ENCODE data around the gene KATNAL1. TPM values are rescaled to one million over a fixed set of nuclear protein-coding genes. Genes with fewer than 3 reads are reported as not detected.
A peak's percentile ranks its signal among the peaks of the same experiment; 100 is the strongest.
"Not testable (repeated sequence)": the region's sequence is repeated elsewhere in the genome, so short reads cannot be mapped to it uniquely, and the experiment has no call there.

Gene KATNAL1
- total and polyA plus RNA-seq, 4 donors: 6.3 to 43.8 (median 22.0) TPM

DNA sequence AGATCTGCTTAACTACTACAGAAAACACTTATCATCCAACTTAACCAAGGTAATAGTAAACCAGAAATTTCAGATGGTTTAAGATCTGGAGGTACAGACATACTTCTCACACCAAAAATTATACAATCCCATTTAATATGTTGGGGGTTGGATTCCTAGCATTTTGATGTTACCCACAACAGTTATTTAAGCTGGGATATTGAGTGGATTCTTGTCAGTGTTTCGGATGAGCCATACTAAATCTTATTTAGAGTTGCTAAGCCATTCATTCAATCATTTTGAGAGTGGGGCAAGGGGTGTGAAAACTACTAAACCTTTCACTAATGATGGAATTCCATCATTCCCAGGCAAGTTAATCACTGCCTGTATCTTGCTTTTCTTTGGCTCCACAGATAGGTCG is 40.6 kb downstream of the KATNAL1 start:
- no peak for ATAC-seq (ENCODE audit: low FRiP score)
- DNase-seq: no peak
- Histone ChIP-seq H3K4me1 (ENCODE audit: control insufficient read depth in 1 of 2, insufficient read depth in 2 of 2, low read length in 2 of 2) (no peaks in the 10 kb centered on the region), H3K27me3 (ENCODE audit: control insufficient read depth in 1 of 2, insufficient read depth in 2 of 2, low read length in 1 of 2) (no peaks in the 10 kb centered on the region), H3K9me3 (ENCODE audit: control insufficient read depth, low read length) (no peaks in the 10 kb centered on the region), H3K27ac (ENCODE audit: low read depth in 1 of 2, low read length in 2 of 2) (no peak overlapping the region), H3K36me3 (ENCODE audit: control insufficient read depth in 1 of 2, insufficient read depth in 2 of 2, low read length in 1 of 2) (peaks cover 0 to 2% of the 10 kb centered on the region in 2 donors), H3K4me3 (ENCODE audit: low read length in 2 of 2) (no peak overlapping the region)
- intact Hi-C loops (cut with DNase I): no loop called here
- WGBS, 2 donors: 74 to 76% methylated on average over 2 of the region's 2 CpGs

GRCh38 chr13:30259149-30259733 is 48.1 kb downstream of the KATNAL1 start:
- H3K9me3 ChIP-seq (ENCODE audit: control insufficient read depth, low read length); H3K4me1 ChIP-seq (ENCODE audit: control insufficient read depth in 1 of 2, insufficient read depth in 2 of 2, low read length in 2 of 2); H3K27ac ChIP-seq (ENCODE audit: low read depth in 1 of 2, low read length in 2 of 2); H3K27me3 ChIP-seq (ENCODE audit: control insufficient read depth in 1 of 2, insufficient read depth in 2 of 2, low read length in 1 of 2); DNase-seq; H3K4me3 ChIP-seq (ENCODE audit: low read length in 2 of 2); intact Hi-C loops (cut with DNase I); ATAC-seq (ENCODE audit: low FRiP score); H3K36me3 ChIP-seq (ENCODE audit: control insufficient read depth in 1 of 2, insufficient read depth in 2 of 2, low read length in 1 of 2): not testable (repeated sequence)
- WGBS, 2 donors: 98% methylated on average over 22 of the region's 22 CpGs

DNA sequence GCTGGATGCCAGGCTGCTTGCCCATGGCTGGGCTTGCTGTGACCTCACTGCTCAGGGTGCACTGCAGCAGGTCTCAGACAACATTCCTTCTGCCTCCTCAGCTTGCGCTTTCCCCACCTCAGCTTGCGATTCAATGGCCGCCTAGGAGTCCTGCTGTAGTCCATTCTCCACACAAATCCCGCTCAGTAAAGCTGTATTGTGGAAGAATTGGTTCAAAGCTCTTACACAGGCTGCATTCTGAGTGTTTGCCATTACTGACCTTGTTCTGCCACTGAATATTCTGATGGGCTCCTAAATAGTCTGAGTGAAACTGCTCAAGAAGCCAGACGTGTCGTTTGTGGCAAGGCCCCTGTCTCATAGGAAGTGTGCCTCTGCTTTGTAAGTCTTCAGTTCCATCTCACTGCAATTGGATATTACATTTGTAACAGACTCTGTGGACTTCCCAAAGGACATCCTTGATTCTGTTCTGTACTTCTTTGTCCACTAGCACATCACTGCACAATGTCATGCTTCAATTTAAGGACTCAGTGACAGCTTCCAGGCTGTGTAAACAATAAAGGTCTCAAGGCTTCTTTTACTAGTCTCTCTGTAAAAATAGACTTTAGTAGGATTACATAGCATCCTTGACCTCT is 49.8 kb downstream of the KATNAL1 start:
- WGBS, 2 donors: 46 to 55% methylated on average over 6 of the region's 6 CpGs
- peaks cover 2% of the 10 kb centered on the region in 2 donors for H3K36me3 ChIP-seq (ENCODE audit: control insufficient read depth in 1 of 2, insufficient read depth in 2 of 2, low read length in 1 of 2)
- no peak overlapping the region for H3K4me3 ChIP-seq (ENCODE audit: low read length in 2 of 2)
- DNase-seq (no peak), ATAC-seq (ENCODE audit: low FRiP score) (no peak)
- H3K27ac ChIP-seq (ENCODE audit: low read depth in 1 of 2, low read length in 2 of 2): no peak overlapping the region
- no peaks in the 10 kb centered on the region for H3K4me1 ChIP-seq (ENCODE audit: control insufficient read depth in 1 of 2, insufficient read depth in 2 of 2, low read length in 2 of 2)
- no peaks in the 10 kb centered on the region for H3K9me3 ChIP-seq (ENCODE audit: control insufficient read depth, low read length)
- H3K27me3 ChIP-seq (ENCODE audit: control insufficient read depth in 1 of 2, insufficient read depth in 2 of 2, low read length in 1 of 2): no peaks in the 10 kb centered on the region
- intact Hi-C loops (cut with DNase I): no loop called here

- no peak overlapping the region for H3K27ac ChIP-seq (ENCODE audit: low read depth in 1 of 2, low read length in 2 of 2)
- WGBS, 2 donors: 87 to 88% methylated on average over 5 of the region's 5 CpGs
- no peaks in the 10 kb centered on the region for H3K4me1 ChIP-seq (ENCODE audit: control insufficient read depth in 1 of 2, insufficient read depth in 2 of 2, low read length in 2 of 2)
- intact Hi-C loops (cut with DNase I): no loop called here
- DNase-seq: no peak
- no peak overlapping the region for H3K4me3 ChIP-seq (ENCODE audit: low read length in 2 of 2)
- H3K36me3 ChIP-seq (ENCODE audit: control insufficient read depth in 1 of 2, insufficient read depth in 2 of 2, low read length in 1 of 2): peaks cover 2% of the 10 kb centered on the region in 2 donors
- no peaks in the 10 kb centered on the region for H3K27me3 ChIP-seq (ENCODE audit: control insufficient read depth in 1 of 2, insufficient read depth in 2 of 2, low read length in 1 of 2)
- H3K9me3 ChIP-seq (ENCODE audit: control insufficient read depth, low read length): no peaks in the 10 kb centered on the region
- ATAC-seq (ENCODE audit: low FRiP score): no peak
These were observed 50.5 kb downstream of the KATNAL1 start for GRCh38 chr13:30256713-30257467.

DNA sequence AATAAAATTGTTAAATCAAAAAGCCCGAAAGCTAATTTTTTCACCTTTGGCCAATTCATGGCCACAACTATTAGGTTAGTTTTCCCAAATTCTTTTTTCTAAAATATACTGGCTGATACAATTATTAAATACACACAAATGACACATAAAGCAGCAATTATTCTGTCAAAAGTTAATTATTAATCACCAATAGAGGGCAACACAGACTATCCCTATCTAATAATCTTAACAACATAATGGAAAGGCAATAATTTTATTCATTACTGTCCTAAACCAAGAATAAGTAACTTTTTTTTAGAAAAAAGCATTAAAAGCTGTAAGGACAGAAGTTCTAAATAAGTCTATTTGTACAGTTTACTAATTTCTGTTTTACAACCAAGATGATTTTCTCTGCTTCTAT is 51.7 kb downstream of the KATNAL1 start:
- H3K4me3 ChIP-seq (ENCODE audit: low read length in 2 of 2): no peak overlapping the region
- no peaks in the 10 kb centered on the region for H3K4me1 ChIP-seq (ENCODE audit: control insufficient read depth in 1 of 2, insufficient read depth in 2 of 2, low read length in 2 of 2)
- no peak overlapping the region for H3K27ac ChIP-seq (ENCODE audit: low read depth in 1 of 2, low read length in 2 of 2)
- intact Hi-C loops (cut with DNase I): no loop called here
- ATAC-seq (ENCODE audit: low FRiP score): no peak
- DNase-seq: no peak
- WGBS, 2 donors: 93 to 95% methylated on average over 1 of the region's 1 CpG
- no peaks in the 10 kb centered on the region for H3K9me3 ChIP-seq (ENCODE audit: control insufficient read depth, low read length)
- H3K27me3 ChIP-seq (ENCODE audit: control insufficient read depth in 1 of 2, insufficient read depth in 2 of 2, low read length in 1 of 2): no peaks in the 10 kb centered on the region
- peaks cover 2 to 4% of the 10 kb centered on the region in 2 donors for H3K36me3 ChIP-seq (ENCODE audit: control insufficient read depth in 1 of 2, insufficient read depth in 2 of 2, low read length in 1 of 2)

GRCh38 chr13:30253830-30254229 is 53.5 kb downstream of the KATNAL1 start:
- no peaks in the 10 kb centered on the region for H3K4me1 ChIP-seq (ENCODE audit: control insufficient read depth in 1 of 2, insufficient read depth in 2 of 2, low read length in 2 of 2)
- 92 to 94% methylated on average over 7 of the region's 7 CpGs for WGBS, 2 donors
- H3K27me3 ChIP-seq (ENCODE audit: control insufficient read depth in 1 of 2, insufficient read depth in 2 of 2, low read length in 1 of 2): no peaks in the 10 kb centered on the region
- H3K4me3 ChIP-seq (ENCODE audit: low read length in 2 of 2): no peak overlapping the region
- no peaks in the 10 kb centered on the region for H3K9me3 ChIP-seq (ENCODE audit: control insufficient read depth, low read length)
- intact Hi-C loops (cut with DNase I): no loop called here
- no peak for ATAC-seq (ENCODE audit: low FRiP score)
- DNase-seq: no peak
- H3K27ac ChIP-seq (ENCODE audit: low read depth in 1 of 2, low read length in 2 of 2): no peak overlapping the region
- H3K36me3 ChIP-seq (ENCODE audit: control insufficient read depth in 1 of 2, insufficient read depth in 2 of 2, low read length in 1 of 2): peaks cover 2 to 4% of the 10 kb centered on the region in 2 donors

GRCh38 chr13:30247406-30247805 is 59.9 kb downstream of the KATNAL1 start:
- Histone ChIP-seq H3K9me3 (ENCODE audit: control insufficient read depth, low read length) (no peaks in the 10 kb centered on the region), H3K4me3 (ENCODE audit: low read length in 2 of 2) (no peak overlapping the region), H3K27ac (ENCODE audit: low read depth in 1 of 2, low read length in 2 of 2) (no peak overlapping the region), H3K4me1 (ENCODE audit: control insufficient read depth in 1 of 2, insufficient read depth in 2 of 2, low read length in 2 of 2) (no peaks in the 10 kb centered on the region), H3K36me3 (ENCODE audit: control insufficient read depth in 1 of 2, insufficient read depth in 2 of 2, low read length in 1 of 2) (peaks cover 0 to 2% of the 10 kb centered on the region in 2 donors), H3K27me3 (ENCODE audit: control insufficient read depth in 1 of 2, insufficient read depth in 2 of 2, low read length in 1 of 2) (no peaks in the 10 kb centered on the region)
- intact Hi-C loops (cut with DNase I): no loop called here
- WGBS, 2 donors: 96 to 99% methylated on average over 2 of the region's 2 CpGs
- DNase-seq (no peak), ATAC-seq (ENCODE audit: low FRiP score) (no peak)

- Histone ChIP-seq H3K27ac (ENCODE audit: low read depth in 1 of 2, low read length in 2 of 2) (no peak overlapping the region), H3K4me3 (ENCODE audit: low read length in 2 of 2) (no peak overlapping the region), H3K9me3 (ENCODE audit: control insufficient read depth, low read length) (no peaks in the 10 kb centered on the region), H3K27me3 (ENCODE audit: control insufficient read depth in 1 of 2, insufficient read depth in 2 of 2, low read length in 1 of 2) (no peaks in the 10 kb centered on the region), H3K36me3 (ENCODE audit: control insufficient read depth in 1 of 2, insufficient read depth in 2 of 2, low read length in 1 of 2) (no peaks in the 10 kb centered on the region), H3K4me1 (ENCODE audit: control insufficient read depth in 1 of 2, insufficient read depth in 2 of 2, low read length in 2 of 2) (no peaks in the 10 kb centered on the region)
- ATAC-seq (ENCODE audit: low FRiP score): no peak
- peak in 1 of 2 donors; percentile 47 for DNase-seq
- intact Hi-C loops (cut with DNase I): no loop called here
- WGBS, 2 donors: 5 to 8% methylated on average over 2 of the region's 2 CpGs
These were observed 65.8 kb downstream of the KATNAL1 start for GRCh38 chr13:30241532-30241931.

- Histone ChIP-seq H3K4me1 (ENCODE audit: control insufficient read depth in 1 of 2, insufficient read depth in 2 of 2, low read length in 2 of 2) (no peaks in the 10 kb centered on the region), H3K27me3 (ENCODE audit: control insufficient read depth in 1 of 2, insufficient read depth in 2 of 2, low read length in 1 of 2) (no peaks in the 10 kb centered on the region), H3K4me3 (ENCODE audit: low read length in 2 of 2) (no peak overlapping the region), H3K36me3 (ENCODE audit: control insufficient read depth in 1 of 2, insufficient read depth in 2 of 2, low read length in 1 of 2) (no peaks in the 10 kb centered on the region), H3K9me3 (ENCODE audit: control insufficient read depth, low read length) (no peaks in the 10 kb centered on the region), H3K27ac (ENCODE audit: low read depth in 1 of 2, low read length in 2 of 2) (no peak overlapping the region)
- intact Hi-C loops (cut with DNase I): no loop called here
- 42 to 68% methylated on average over 2 of the region's 2 CpGs for WGBS, 2 donors
- DNase-seq: no peak
- no peak for ATAC-seq (ENCODE audit: low FRiP score)
These were observed 66.7 kb downstream of the KATNAL1 start for GRCh38 chr13:30240608-30241007.

Measured in aorta (tissue), 5 donors.